Spinal cord (tissue), 10 donors: ENCODE results near the gene ACTL7A. TPM values are rescaled to one million over a fixed set of nuclear protein-coding genes. Genes with fewer than 3 reads are reported as not detected.

ENCODE experiments used
- DNase-seq, 6 donors: peaks; one replicate each; pipeline versions ENCODE4 v3.0.0 to v3.0.0-alpha.2; 2013 to 2015; ENCODE audit warnings: low spot score in 6 of 6, low read depth in 4 of 6
- H3K27ac ChIP-seq: one replicate; pipeline ENCODE4 v1.5.1; 2013; ENCODE audit warnings: low read depth, low read length, control low read depth
- H3K27me3 ChIP-seq: one replicate; pipeline ENCODE4 v1.6.1; 2013; ENCODE audit warnings: low read length; ENCODE audit not compliant: control insufficient read depth, insufficient read depth
- H3K36me3 ChIP-seq: one replicate; pipeline ENCODE4 v1.6.1; 2013; ENCODE audit warnings: low read length; ENCODE audit not compliant: control insufficient read depth, insufficient read depth
- H3K4me1 ChIP-seq: one replicate; pipeline ENCODE4 v1.6.1; 2013; ENCODE audit warnings: low read length; ENCODE audit not compliant: control insufficient read depth, insufficient read depth
- H3K4me3 ChIP-seq: one replicate; pipeline ENCODE4 v1.5.1; 2013; ENCODE audit warnings: low read depth, low read length, control low read depth
- H3K9me3 ChIP-seq: one replicate; pipeline ENCODE4 v1.6.1; 2013; ENCODE audit warnings: low read length; ENCODE audit not compliant: control insufficient read depth, insufficient read depth
- WGBS: methylation state at CpG from one replicate; pipeline ENCODE4 v1.1.5; 2013; ENCODE audit warnings: missing lambda C conversion rate; ENCODE audit not compliant: insufficient coverage; 5-methylcytosine and 5-hydroxymethylcytosine counted together
- polyA plus RNA-seq, 2 donors: library from polyadenylated mRNA; unstranded; fragments of 120-200 nt; gene quantifications; one replicate each; pipeline ENCODE4 v1.2.1, GENCODE V29; 2013; ENCODE audit not compliant: insufficient read length in 2 of 2
- total RNA-seq, 2 donors: library from RNA; depleted of rRNA in 1 of 2; stranded (reverse); fragments of 120-200 nt in 1 of 2; fragments of >200 nt in 1 of 2; gene quantifications; one replicate each; pipeline versions ENCODE4 v1.2.3 to v1.2.4, GENCODE V29; 2013 to 2014
- donor health status: healthy.

Gene ACTL7A
- total and polyA plus RNA-seq, 4 donors: not detected

DNA sequence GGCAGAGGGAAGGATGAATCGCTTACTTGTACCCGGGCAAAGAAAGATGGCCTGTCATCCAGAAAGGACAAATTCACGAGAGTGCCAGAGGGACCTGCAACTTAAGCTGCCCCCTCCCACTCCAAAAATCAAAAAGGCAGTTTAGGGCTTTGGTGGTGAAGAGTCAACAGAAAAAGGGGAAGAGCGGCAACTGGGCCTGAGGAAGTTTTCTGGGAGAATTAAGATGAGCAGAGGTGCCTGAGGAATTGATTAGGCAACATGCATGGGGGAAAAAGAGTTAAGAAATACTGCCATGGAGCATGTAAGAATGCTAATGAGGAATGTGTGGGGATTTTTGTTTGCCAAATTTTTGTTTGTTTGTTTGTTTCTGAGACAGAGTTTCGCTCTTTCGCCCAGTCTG is 4.5 kb upstream of the ACTL7A start:
- Histone ChIP-seq H3K36me3 (peaks cover 6% of the 10 kb centered on the region), H3K27me3 (no peaks in the 10 kb centered on the region), H3K4me3 (no peak overlapping the region), H3K4me1 (no peaks in the 10 kb centered on the region), H3K27ac (no peak overlapping the region), H3K9me3 (no peaks in the 10 kb centered on the region)
- no peak for DNase-seq
- WGBS: 94% methylated on average over 3 of the region's 6 CpGs

DNA sequence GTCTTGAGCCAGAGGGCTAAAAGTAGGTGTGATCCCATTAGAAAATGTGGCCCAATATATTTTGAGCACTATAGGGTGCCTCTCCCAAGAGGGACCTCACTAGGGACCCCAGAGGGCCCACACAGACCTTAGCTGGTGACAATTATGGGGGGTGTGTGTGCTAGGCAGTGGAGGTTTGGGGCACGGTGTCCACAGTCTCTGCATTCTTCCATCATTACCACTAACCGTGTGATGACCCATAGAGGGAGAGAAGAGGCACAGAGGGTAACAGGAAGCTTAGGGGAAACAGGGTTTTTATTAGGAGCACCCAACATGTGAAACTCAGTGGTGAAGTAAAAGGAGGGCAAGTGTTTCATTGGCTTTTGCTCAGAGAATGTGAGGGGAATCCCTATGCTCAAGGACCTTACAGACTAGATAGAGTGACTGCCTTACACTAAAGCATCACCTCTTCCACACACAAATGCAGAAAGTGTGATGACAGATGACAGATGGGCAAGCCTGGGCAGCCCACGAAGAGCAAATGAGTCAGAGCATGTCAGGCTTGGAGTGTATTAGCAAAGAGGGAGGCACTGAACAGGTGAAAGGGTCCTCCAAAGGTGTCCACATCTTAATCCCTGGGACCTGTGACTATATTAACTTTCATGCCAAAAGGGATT is 2.5 kb upstream of the ACTL7A start:
- H3K36me3 ChIP-seq: peaks cover 6% of the 10 kb centered on the region
- DNase-seq: no peak
- WGBS: no CpG with 5 or more reads among the region's 3 CpGs

DNA sequence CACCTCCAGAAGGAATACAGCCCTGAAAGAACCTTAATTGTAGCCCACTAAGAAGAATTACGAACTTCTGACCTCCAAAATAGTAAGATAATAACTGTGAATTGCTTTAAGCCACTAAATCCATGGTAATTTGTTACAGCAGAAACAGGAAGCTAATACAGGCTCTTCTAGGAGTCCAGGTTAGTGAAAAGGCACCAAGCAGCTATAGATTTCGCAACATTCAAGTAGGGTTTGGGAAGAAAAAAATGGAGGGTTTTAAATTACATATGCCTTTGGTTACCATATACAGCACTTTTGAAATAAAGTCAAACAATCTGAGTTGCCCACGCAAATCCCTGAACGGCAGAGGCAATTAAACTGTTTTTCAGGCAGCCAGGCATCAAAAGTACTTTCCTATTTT is 1.7 kb upstream of the ACTL7A start:
- H3K4me3 ChIP-seq: no peak overlapping the region

More for the DNA sequence above, 2.5 kb upstream of the ACTL7A start:
- no peaks in the 10 kb centered on the region for H3K9me3 ChIP-seq
- H3K4me1 ChIP-seq: peaks cover 4% of the 10 kb centered on the region
- no peak overlapping the region for H3K4me3 ChIP-seq
- H3K27me3 ChIP-seq: no peaks in the 10 kb centered on the region
- no peak overlapping the region for H3K27ac ChIP-seq

DNA sequence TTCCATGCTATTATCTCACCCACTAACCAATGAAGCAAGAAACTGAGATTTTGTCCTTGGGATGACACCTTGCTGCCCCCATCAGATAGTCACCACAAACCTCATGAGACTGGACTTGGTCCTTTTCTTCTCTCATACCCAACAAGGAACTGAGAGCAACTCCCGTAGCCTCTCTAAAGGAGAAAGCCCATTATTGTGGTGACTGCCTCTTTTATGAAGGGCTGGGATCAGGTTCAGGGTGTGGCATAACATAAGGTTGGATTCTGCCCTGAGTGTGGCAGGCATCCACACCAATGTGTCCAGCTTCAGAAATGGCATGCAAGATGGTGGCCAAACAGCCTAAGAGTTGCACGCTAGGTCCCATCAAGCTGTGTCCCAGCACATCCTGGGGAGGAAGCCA is 1.3 kb upstream of the ACTL7A start:
- DNase-seq: no peak
- H3K4me1 ChIP-seq: peaks cover 4% of the 10 kb centered on the region
- no peaks in the 10 kb centered on the region for H3K27me3 ChIP-seq
- H3K4me3 ChIP-seq: no peak overlapping the region
- no peak overlapping the region for H3K27ac ChIP-seq
- H3K9me3 ChIP-seq: no peaks in the 10 kb centered on the region
- H3K36me3 ChIP-seq: no peaks in the 10 kb centered on the region
- 100% methylated on average over 1 of the region's 2 CpGs for WGBS

More for the DNA sequence above, 1.7 kb upstream of the ACTL7A start:
- H3K27me3 ChIP-seq: no peaks in the 10 kb centered on the region
- H3K36me3 ChIP-seq: peaks cover 2% of the 10 kb centered on the region
- no peak for DNase-seq
- H3K27ac ChIP-seq: no peak overlapping the region
- H3K9me3 ChIP-seq: no peaks in the 10 kb centered on the region
- 94% methylated on average over 2 of the region's 4 CpGs for WGBS
- peaks cover 4% of the 10 kb centered on the region for H3K4me1 ChIP-seq

DNA sequence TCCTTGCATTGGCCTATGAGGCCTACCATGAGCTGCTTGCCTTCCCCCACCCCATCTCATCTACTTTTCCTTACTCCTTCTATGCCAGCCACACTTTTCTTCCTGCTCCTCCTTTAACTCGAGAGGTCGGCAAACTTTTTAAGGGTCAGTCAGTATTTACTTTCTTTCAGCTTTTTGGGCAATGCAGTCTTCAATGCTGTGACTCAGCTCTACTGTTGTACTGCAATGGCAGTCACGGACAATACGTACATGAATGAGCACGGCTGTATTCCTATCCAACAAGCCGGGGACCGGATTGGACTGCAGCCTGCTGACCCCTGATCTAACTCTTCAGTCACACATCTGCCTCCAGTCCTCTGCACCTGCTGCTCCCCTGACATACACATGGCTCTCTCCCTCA is 602 bp upstream of the ACTL7A start:
- no peaks in the 10 kb centered on the region for H3K9me3 ChIP-seq
- whole genome bisulfite sequencing: 68% methylated on average over 7 of the region's 7 CpGs
- no peaks in the 10 kb centered on the region for H3K36me3 ChIP-seq
- no peak for DNase-seq
- peaks cover 4% of the 10 kb centered on the region for H3K4me1 ChIP-seq
- H3K27ac ChIP-seq: no peak overlapping the region
- no peaks in the 10 kb centered on the region for H3K27me3 ChIP-seq
- H3K4me3 ChIP-seq: no peak overlapping the region

DNA sequence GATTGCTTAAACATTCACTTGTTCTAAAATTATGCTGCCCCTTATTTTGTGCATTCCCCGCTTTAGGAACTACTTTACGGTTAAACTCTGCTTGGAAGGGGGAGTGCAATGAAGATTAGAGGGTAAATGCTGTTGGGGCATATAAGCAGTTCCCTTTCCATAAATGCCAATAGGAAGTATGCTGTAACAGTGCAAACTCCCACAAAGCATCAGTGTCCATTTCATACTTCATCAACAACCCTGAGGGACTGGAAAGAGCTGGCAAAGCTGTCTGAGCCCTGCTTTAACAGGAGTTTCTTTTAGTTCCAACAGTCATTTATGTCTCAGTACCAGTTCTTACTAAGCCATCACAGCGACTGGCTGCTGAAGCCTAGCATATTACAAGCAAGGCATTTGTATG is 1.8 kb downstream of the ACTL7A start:
- DNase-seq: peak in 2 of 6 donors; percentile 15 to 29
- Histone ChIP-seq H3K4me1 (peaks cover 4% of the 10 kb centered on the region), H3K27ac (no peak overlapping the region), H3K4me3 (no peak overlapping the region), H3K9me3 (no peaks in the 10 kb centered on the region), H3K36me3 (no peaks in the 10 kb centered on the region), H3K27me3 (no peaks in the 10 kb centered on the region)
- no CpG with 5 or more reads among the region's 3 CpGs for WGBS

DNA sequence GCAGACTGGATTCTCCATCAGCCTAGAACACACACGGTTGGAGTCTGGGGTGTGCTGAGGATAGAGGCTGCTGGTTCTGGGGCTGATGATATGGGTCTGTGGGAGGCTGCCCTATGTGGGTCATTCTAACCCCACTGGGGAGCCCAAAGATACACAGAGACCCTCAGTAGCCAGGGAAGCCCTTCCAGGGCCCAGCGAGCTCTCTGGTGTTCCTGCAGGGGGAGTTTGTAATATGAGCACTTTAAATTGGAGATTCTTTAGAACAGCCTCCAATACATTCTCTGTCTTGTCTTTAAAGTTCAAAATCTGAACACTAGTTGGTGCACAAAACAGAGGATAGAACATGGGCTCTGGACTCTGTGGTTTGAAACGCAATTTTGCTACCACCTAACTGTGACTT is 2.4 kb downstream of the ACTL7A start:
- H3K27ac ChIP-seq: no peak overlapping the region
- H3K4me3 ChIP-seq: no peak overlapping the region
- peaks cover 2% of the 10 kb centered on the region for H3K36me3 ChIP-seq
- no peaks in the 10 kb centered on the region for H3K9me3 ChIP-seq
- no peaks in the 10 kb centered on the region for H3K27me3 ChIP-seq
- WGBS: 80% methylated on average over 1 of the region's 3 CpGs
- DNase-seq: no peak
- H3K4me1 ChIP-seq: peaks cover 4% of the 10 kb centered on the region

DNA sequence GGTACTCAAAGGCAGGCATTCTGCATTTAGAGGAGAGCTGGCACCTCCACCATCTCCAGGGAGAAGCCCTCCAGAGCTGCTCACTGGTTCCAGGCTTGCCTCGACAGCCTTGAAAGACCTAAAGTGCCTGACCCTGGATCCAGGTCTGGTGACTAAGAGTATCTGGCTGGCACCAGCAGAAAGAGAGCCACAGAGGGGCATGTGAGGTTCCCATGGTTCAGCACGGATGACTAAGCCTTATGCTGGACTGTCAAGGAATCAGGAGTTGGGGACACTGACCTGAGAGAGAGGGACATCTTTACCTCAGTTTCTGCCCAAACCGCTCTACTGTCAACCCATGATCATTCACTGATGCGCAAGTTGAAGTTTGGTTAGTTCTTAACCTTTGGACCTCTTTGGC is 3.0 kb downstream of the ACTL7A start:
- no peak overlapping the region for H3K4me3 ChIP-seq
- H3K36me3 ChIP-seq: peaks cover 5% of the 10 kb centered on the region
- H3K27me3 ChIP-seq: no peaks in the 10 kb centered on the region
- H3K9me3 ChIP-seq: no peaks in the 10 kb centered on the region
- WGBS: 92% methylated on average over 1 of the region's 4 CpGs
- H3K27ac ChIP-seq: no peak overlapping the region
- peaks cover 4% of the 10 kb centered on the region for H3K4me1 ChIP-seq
- no peak for DNase-seq

DNA sequence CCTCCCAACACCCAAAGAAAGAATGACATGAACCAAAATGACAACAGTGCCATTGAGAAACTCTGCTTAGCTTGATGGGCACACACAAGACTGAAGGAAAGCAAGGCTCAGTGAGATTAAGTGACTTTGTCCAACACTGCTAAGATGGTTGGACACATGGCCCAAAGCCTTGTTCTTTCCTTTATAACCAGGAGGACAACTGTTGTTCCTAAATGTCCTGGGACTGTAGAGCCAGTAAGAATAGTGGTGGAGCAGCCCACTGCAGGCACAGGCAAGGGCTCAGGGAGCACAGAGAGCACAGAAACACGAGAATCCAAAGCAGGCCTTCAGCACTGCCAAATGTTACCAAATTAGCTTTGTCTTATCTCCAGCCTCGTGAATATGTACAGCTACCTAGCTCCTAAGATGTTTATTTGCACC is 3.9 kb downstream of the ACTL7A start:
- DNase-seq: no peak
- H3K27ac ChIP-seq: no peak overlapping the region
- H3K36me3 ChIP-seq: peaks cover 6% of the 10 kb centered on the region
- 75% methylated on average over 1 of the region's 2 CpGs for WGBS
- H3K9me3 ChIP-seq: no peaks in the 10 kb centered on the region
- peaks cover 4% of the 10 kb centered on the region for H3K4me1 ChIP-seq
- no peak overlapping the region for H3K4me3 ChIP-seq
- H3K27me3 ChIP-seq: no peaks in the 10 kb centered on the region

DNA sequence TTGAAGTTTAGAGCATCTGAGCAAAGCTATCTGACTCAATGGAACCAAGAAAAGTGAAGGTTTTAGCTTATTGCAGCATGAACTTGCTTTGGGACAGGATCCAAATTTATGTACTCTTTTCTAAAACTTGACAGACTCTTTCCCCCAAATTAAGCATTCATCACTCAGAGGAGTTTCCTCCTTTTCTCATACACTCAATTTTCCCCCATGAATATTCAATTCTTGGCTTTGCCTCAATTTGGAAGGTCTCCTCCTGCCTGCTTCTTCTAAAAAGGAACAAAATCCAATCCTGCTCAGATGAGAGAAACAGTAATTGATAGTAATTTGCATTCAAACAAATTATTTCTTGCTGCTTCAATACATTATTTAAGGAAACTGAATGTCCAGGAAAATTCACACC is 5.0 kb downstream of the ACTL7A start:
- Histone ChIP-seq H3K9me3 (no peaks in the 10 kb centered on the region), H3K4me1 (peaks cover 4% of the 10 kb centered on the region), H3K27me3 (no peaks in the 10 kb centered on the region), H3K4me3 (no peak overlapping the region), H3K36me3 (peaks cover 9% of the 10 kb centered on the region), H3K27ac (no peak overlapping the region)
- DNase-seq: peak in 1 of 6 donors; percentile 73
